Subcutaneous adipose tissue (tissue), 4 donors: ENCODE measurements around the gene ARIH1. TPM values are rescaled to one million over a fixed set of nuclear protein-coding genes. Genes with fewer than 3 reads are reported as not detected.

Experiments used
- CTCF ChIP-seq: fragments of 450-650 bp; IDR thresholded peaks from one replicate; pipeline ENCODE4 v1.5.1; 2016; ENCODE audit warnings: low read depth, mild to moderate bottlenecking, control low read depth, antibody characterized with exemption, moderate library complexity
- total RNA-seq, 4 donors: library from RNA; depleted of rRNA; stranded (reverse); fragments of >200 nt; gene quantifications; one replicate each; pipeline ENCODE4 v1.1.0, GENCODE V29; 2016

ARIH1 gene
- total RNA-seq, 4 donors from 2014 or later: 44.5 to 91.0 (median 56.5) TPM

GRCh38 chr15:72540606-72541237, 66.6 kb downstream of the ARIH1 start:
- no peak for TF ChIP-seq CTCF

GRCh38 chr15:72541674-72542073, 67.5 kb downstream of the ARIH1 start:
- no peak for TF ChIP-seq CTCF

GRCh38 chr15:72545156-72545555, 71.0 kb downstream of the ARIH1 start:
- no peak for TF ChIP-seq CTCF

GRCh38 chr15:72554471-72555425, 80.6 kb downstream of the ARIH1 start:
- no peak for TF ChIP-seq CTCF

GRCh38 chr15:72559781-72560180, 85.7 kb downstream of the ARIH1 start:
- TF ChIP-seq CTCF: no peak

GRCh38 chr15:72560458-72560857, 86.3 kb downstream of the ARIH1 start:
- TF ChIP-seq CTCF: no peak

GRCh38 chr15:72562386-72562785, 88.3 kb downstream of the ARIH1 start:
- no peak for TF ChIP-seq CTCF
